OCI-LY1 (cell line): ENCODE data around the gene ELFN1.

Source experiments
- H2AFZ ChIP-seq: fragments of 200-600 bp; sonication (generic), shearing (Covaris generic); 2 replicates; pipeline ENCODE4 v1.6.0; 2014; ENCODE audit warnings: antibody characterized with exemption, mild to moderate bottlenecking, low read length
- H3F3A ChIP-seq: fragments of 200-600 bp; sonication (generic), shearing (Covaris generic); 2 replicates; pipeline ENCODE4 v1.6.0; 2014; ENCODE audit warnings: mild to moderate bottlenecking, antibody characterized with exemption, low read length, moderate library complexity; ENCODE audit not compliant: insufficient read depth
- H3K27ac ChIP-seq: fragments of 200-600 bp; sonication (generic); 2 replicates; pipeline ENCODE4 v1.5.1; 2014; ENCODE audit warnings: low read length, mixed run types, mild to moderate bottlenecking, low read depth; ENCODE audit not compliant: poor library complexity, severe bottlenecking
- H3K27me3 ChIP-seq: fragments of 200-600 bp; sonication (generic); 2 replicates; pipeline ENCODE4 v1.6.0; 2014; ENCODE audit warnings: antibody characterized with exemption, mild to moderate bottlenecking, low read length, moderate library complexity; ENCODE audit not compliant: insufficient read depth
- H3K36me3 ChIP-seq: fragments of 200-600 bp; sonication (generic); 2 replicates; pipeline ENCODE4 v1.6.1; 2014; ENCODE audit warnings: mild to moderate bottlenecking, antibody characterized with exemption, low read length, moderate library complexity, mixed read lengths; ENCODE audit not compliant: insufficient read depth
- H3K4me1 ChIP-seq: fragments of 200-600 bp; sonication (generic); 2 replicates; pipeline ENCODE4 v1.5.1; 2014; ENCODE audit warnings: mild to moderate bottlenecking, low read length, moderate library complexity; ENCODE audit not compliant: insufficient read depth, severe bottlenecking
- H3K4me2 ChIP-seq: fragments of 200-600 bp; sonication (generic), shearing (Covaris generic); 2 replicates; pipeline ENCODE4 v1.6.1; 2014; ENCODE audit warnings: low read length
- H3K4me3 ChIP-seq: fragments of 200-600 bp; sonication (generic); 2 replicates; pipeline ENCODE4 v1.5.1; 2014; ENCODE audit warnings: low read length, low read depth, mild to moderate bottlenecking, mixed read lengths; ENCODE audit not compliant: poor library complexity, severe bottlenecking
- H3K79me2 ChIP-seq: fragments of 200-600 bp; shearing (Covaris generic); 2 replicates; pipeline ENCODE4 v1.6.1; 2016; ENCODE audit warnings: mixed run types, low read length, mixed read lengths; ENCODE audit not compliant: insufficient read depth
- H3K9ac ChIP-seq: fragments of 200-600 bp; sonication (generic), shearing (Covaris generic); 2 replicates; pipeline ENCODE4 v1.6.1; 2014; ENCODE audit warnings: mild to moderate bottlenecking, low read length, mixed read lengths
- H3K9me2 ChIP-seq: fragments of 200-600 bp; sonication (generic), shearing (Covaris generic); 2 replicates; pipeline ENCODE4 v1.6.1; 2014; ENCODE audit warnings: low read depth, mild to moderate bottlenecking, low read length, mixed read lengths
- H3K9me3 ChIP-seq: fragments of 200-600 bp; shearing (Covaris generic); 2 replicates; pipeline ENCODE4 v1.6.1; 2014; ENCODE audit warnings: low read length, mixed read lengths
- H4K20me1 ChIP-seq: fragments of 200-600 bp; sonication (generic), shearing (Covaris generic); 2 replicates; pipeline ENCODE4 v1.6.0; 2016; ENCODE audit warnings: mild to moderate bottlenecking, low read length; ENCODE audit not compliant: insufficient read depth
- EZH2 ChIP-seq: fragments of 200-600 bp; sonication (generic), shearing (Covaris generic); IDR thresholded peaks from 2 replicates; pipeline ENCODE4 v1.8.0; 2017; ENCODE audit warnings: borderline replicate concordance, mixed run types, mild to moderate bottlenecking, antibody characterized with exemption, low read length, moderate library complexity, mixed read lengths
- TF ChIP-seq, protein P1 (sequence below): fragments of 200-600 bp; sonication (generic), shearing (Covaris generic); IDR thresholded peaks from 2 replicates; pipeline ENCODE4 v1.5.1; 2017; ENCODE audit warnings: mild to moderate bottlenecking, antibody characterized with exemption, low read length, moderate library complexity, mixed read lengths

The ELFN1 gene

DNA sequence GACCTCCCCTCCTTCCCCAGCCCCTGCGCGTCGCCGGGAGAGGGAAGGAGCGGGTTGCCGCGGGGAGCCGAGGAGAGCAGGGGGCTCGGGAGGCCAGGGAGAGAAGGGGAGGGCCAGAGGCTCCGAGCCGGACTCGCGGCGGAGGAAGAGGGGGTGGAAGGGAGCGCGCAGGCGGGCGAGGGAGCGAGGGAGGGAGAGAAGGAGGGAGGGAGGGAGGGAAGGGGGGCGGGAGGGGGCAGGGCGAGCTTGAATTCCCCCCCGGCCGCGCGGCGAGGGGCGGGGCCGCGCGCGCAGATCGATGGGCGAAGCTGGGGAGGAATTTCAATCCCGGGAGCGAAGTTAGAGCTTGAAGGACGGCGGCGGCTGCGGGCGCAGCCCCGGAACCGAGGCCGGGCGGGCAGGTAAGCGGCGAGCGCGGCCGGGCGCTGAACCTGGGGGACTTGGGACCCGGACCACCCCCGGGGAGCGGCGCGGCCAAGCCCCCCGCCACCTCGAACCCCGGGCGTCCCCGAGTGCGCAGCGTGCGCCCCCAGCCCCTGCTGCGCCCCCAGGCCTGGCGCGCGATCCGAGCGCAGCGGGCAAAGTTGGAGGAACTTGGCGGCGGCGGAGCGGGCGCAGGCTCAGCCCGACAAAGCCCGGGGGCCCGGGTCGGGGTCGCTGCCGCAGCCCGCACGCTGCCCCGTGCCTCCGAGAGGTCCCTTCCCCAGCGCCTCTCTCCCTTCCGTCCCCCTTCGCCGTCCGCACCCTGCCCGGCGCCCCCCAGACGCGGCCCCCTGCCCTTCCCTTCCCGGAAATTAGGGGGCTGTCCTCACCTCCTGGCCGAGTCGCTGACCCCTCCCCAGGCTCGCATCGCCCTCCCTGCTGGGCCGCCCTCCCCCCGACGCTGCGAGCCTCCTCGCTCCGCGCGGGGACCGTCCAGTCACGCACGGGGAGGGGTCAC is at the start of gene ELFN1:
Gene ELFN1 (plus strand): TSS at position 324 of the 940 bp plus-strand sequence. CDS start 74,320 bp downstream, outside the sequence.
- Histone ChIP-seq H3F3A (no peaks in the 10 kb centered on the region), H3K27ac (no peak within 1 kb of the TSS), H3K27me3 (no peaks in the 10 kb centered on the region; the same call in 1 of the 2 replicates), H3K79me2 (no peaks in the 10 kb centered on the region), H2AFZ (no peak within 1 kb of the TSS), H3K9me3 (no peaks in the 10 kb centered on the region), H3K4me1 (peaks cover under 1% of the 10 kb centered on the region), H3K4me2 (no peak within 1 kb of the TSS), H3K4me3 (no peak within 1 kb of the TSS), H3K36me3 (no peaks in the 10 kb centered on the region), H4K20me1 (no peaks in the 10 kb centered on the region), H3K9ac (no peak within 1 kb of the TSS), H3K9me2 (no peaks in the 10 kb centered on the region)
- no peak for TF ChIP-seq EZH2
- TF ChIP-seq, protein P1, sequence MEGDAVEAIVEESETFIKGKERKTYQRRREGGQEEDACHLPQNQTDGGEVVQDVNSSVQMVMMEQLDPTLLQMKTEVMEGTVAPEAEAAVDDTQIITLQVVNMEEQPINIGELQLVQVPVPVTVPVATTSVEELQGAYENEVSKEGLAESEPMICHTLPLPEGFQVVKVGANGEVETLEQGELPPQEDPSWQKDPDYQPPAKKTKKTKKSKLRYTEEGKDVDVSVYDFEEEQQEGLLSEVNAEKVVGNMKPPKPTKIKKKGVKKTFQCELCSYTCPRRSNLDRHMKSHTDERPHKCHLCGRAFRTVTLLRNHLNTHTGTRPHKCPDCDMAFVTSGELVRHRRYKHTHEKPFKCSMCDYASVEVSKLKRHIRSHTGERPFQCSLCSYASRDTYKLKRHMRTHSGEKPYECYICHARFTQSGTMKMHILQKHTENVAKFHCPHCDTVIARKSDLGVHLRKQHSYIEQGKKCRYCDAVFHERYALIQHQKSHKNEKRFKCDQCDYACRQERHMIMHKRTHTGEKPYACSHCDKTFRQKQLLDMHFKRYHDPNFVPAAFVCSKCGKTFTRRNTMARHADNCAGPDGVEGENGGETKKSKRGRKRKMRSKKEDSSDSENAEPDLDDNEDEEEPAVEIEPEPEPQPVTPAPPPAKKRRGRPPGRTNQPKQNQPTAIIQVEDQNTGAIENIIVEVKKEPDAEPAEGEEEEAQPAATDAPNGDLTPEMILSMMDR = no peak

GRCh38 chr7:1620835-1621234 is 49.2 kb upstream of the ELFN1 start:
- Histone ChIP-seq H3K9me2 (no peaks in the 10 kb centered on the region), H3K36me3 (no peaks in the 10 kb centered on the region), H2AFZ (no peak overlapping the region), H3F3A (no peaks in the 10 kb centered on the region), H4K20me1 (no peaks in the 10 kb centered on the region), H3K27me3 (peaks cover 8% of the 10 kb centered on the region; the same call in 1 of the 2 replicates), H3K9me3 (peaks cover 3% of the 10 kb centered on the region; the same call in 1 of the 2 replicates), H3K27ac (no peak overlapping the region), H3K9ac (no peak overlapping the region), H3K79me2 (no peaks in the 10 kb centered on the region), H3K4me1 (no peaks in the 10 kb centered on the region), H3K4me3 (no peak overlapping the region), H3K4me2 (no peak overlapping the region)
- TF ChIP-seq EZH2 = no peak
- TF ChIP-seq, protein P1 = no peak

GRCh38 chr7:1621718-1622117 is 48.4 kb upstream of the ELFN1 start:
- Histone ChIP-seq H3K9ac (no peak overlapping the region), H3K79me2 (no peaks in the 10 kb centered on the region), H2AFZ (no peak overlapping the region), H3K4me3 (no peak overlapping the region), H3K27ac (no peak overlapping the region), H3K9me3 (peaks cover 3% of the 10 kb centered on the region; the same call in 1 of the 2 replicates), H3K36me3 (no peaks in the 10 kb centered on the region), H3K9me2 (no peaks in the 10 kb centered on the region), H3K27me3 (peaks cover 10% of the 10 kb centered on the region; the same call in 1 of the 2 replicates), H4K20me1 (no peaks in the 10 kb centered on the region), H3K4me2 (no peak overlapping the region), H3F3A (no peaks in the 10 kb centered on the region), H3K4me1 (no peaks in the 10 kb centered on the region)
- TF ChIP-seq, protein P1 = no peak
- no peak for TF ChIP-seq EZH2
